Neural crest cell (in vitro differentiated cells): ENCODE data around the gene ELOVL1. TPM values are rescaled to one million over a fixed set of nuclear protein-coding genes. Genes with fewer than 3 reads are reported as not detected.

Source experiments
- DNase-seq: peaks from one replicate; pipeline ENCODE4 v3.0.0; 2021; ENCODE audit warnings: low read depth, mixed read lengths, low spot score
- H3K27ac Mint-ChIP-seq: one replicate; pipeline ENCODE4 v1.8.0; 2021; ENCODE audit warnings: mild to moderate bottlenecking, mixed read lengths; ENCODE audit not compliant: unreplicated experiment
- H3K27me3 Mint-ChIP-seq: 2 replicates; pipeline ENCODE4 v1.8.0; 2021; ENCODE audit warnings: low read depth, mild to moderate bottlenecking, mixed read lengths
- H3K36me3 Mint-ChIP-seq: 2 replicates; pipeline ENCODE4 v1.8.0; 2021; ENCODE audit warnings: low read depth, mild to moderate bottlenecking, mixed read lengths
- H3K4me1 Mint-ChIP-seq: 2 replicates; pipeline ENCODE4 v1.8.0; 2021; ENCODE audit warnings: mixed read lengths
- H3K4me3 Mint-ChIP-seq: one replicate; pipeline ENCODE4 v1.8.0; 2021; ENCODE audit warnings: mild to moderate bottlenecking, mixed read lengths
- H3K9me3 Mint-ChIP-seq: 2 replicates; pipeline ENCODE4 v1.8.0; 2021; ENCODE audit warnings: mixed read lengths
- total RNA-seq: library from RNA; stranded (reverse); gene quantifications from 2 replicates; pipeline ENCODE4 v1.2.1, GENCODE V29; 2021
- TF ChIP-seq, protein P1 (sequence below): fragments of 200-600 bp; sonication (generic); conservative IDR thresholded peaks from 2 replicates; pipeline ENCODE4 v1.5.0; 2021; ENCODE audit warnings: antibody characterized with exemption, mild to moderate bottlenecking

ELOVL1 gene
- total RNA-seq, 1 donor from 2014 or later = 30.8 TPM

DNA sequence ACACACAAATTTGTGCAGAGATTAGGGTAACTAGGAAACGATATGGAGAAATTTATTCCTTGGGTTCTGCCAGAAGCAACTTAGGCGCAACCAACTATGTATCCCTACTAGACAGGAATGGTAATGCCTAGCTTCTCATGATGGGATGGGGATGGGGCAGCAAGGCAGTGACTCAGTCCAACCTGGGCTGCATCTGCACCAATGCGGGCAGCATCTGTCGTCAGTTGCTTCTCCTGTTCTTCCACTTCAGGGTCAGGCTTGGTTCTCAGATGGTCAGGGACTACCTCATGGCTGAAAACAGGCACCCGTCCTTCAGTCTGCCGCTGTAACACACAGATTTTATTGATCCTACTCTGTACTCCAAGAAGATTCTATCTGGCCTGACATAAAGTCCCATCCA, 18.9 kb upstream of the ELOVL1 start:
- Mint-ChIP-seq H3K4me3 (no peak overlapping the region), H3K36me3 (no peaks in the 10 kb centered on the region), H3K27me3 (no peaks in the 10 kb centered on the region), H3K4me1 (peaks cover 39% of the 10 kb centered on the region), H3K27ac (no peak overlapping the region), H3K9me3 (no peaks in the 10 kb centered on the region)
- TF ChIP-seq, protein P1, sequence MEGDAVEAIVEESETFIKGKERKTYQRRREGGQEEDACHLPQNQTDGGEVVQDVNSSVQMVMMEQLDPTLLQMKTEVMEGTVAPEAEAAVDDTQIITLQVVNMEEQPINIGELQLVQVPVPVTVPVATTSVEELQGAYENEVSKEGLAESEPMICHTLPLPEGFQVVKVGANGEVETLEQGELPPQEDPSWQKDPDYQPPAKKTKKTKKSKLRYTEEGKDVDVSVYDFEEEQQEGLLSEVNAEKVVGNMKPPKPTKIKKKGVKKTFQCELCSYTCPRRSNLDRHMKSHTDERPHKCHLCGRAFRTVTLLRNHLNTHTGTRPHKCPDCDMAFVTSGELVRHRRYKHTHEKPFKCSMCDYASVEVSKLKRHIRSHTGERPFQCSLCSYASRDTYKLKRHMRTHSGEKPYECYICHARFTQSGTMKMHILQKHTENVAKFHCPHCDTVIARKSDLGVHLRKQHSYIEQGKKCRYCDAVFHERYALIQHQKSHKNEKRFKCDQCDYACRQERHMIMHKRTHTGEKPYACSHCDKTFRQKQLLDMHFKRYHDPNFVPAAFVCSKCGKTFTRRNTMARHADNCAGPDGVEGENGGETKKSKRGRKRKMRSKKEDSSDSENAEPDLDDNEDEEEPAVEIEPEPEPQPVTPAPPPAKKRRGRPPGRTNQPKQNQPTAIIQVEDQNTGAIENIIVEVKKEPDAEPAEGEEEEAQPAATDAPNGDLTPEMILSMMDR = no peak
- no peak for DNase-seq

DNA sequence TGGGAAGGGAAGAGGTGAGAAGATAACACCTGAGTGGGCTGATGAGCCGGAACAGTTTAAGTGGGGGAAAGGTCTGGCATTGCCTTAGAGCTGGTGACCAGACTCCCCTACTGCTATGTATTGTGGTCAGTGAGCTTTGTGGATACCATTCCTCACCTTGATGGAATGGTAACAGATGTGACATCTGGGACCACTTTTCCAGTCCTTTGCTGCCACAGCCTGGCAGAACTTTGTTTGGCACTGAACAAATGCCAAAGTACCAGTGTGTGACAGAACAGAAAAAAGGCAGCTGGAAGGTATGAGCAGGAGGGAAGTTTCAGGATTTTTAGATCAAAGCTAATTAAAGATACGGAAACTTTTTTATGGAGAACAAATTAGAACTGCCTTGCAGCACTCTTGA, 15.6 kb upstream of the ELOVL1 start:
- H3K36me3 Mint-ChIP-seq = peaks cover 5% of the 10 kb centered on the region
- no peak overlapping the region for H3K4me3 Mint-ChIP-seq
- peaks cover 38% of the 10 kb centered on the region for H3K4me1 Mint-ChIP-seq
- no peaks in the 10 kb centered on the region for H3K9me3 Mint-ChIP-seq
- no peaks in the 10 kb centered on the region for H3K27me3 Mint-ChIP-seq
- H3K27ac Mint-ChIP-seq = peak overlapping the region; percentile 38
- no peak for DNase-seq
- TF ChIP-seq, protein P1 = peak; percentile 25

DNA sequence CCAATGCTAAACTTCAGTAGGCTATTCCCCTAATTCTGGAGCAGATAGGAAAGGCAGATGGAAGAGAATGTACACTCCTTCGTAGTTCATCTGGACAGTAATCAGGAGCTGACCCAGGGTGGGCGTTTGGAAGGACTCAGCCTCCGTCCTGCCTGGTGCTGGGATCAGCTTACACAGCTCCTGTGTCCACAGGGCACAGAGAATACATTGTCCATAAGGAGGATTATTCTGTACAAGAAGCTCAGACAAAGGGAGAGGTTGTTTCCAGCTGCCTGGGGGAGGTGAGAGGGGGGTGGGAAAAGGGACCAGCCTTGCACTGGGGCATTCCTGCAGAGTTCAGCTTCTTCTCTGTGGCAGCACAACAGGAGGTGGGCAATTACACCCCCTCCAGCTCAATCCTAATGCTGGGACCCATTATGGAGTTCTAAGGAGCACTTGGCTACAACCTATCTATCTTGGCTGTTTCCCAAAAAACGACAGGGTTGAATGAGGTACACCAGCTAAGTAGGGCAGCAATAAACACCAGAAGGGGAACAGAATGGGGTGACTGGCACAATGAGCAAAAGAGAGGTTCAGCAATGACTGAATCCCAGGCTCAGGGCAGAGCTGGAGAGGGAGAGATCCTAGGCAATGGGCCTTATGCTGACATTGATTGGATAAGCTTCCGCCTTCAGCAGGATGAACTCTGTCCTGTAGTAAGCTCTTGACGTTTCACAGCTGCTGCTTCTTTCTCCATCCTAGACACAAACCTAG, 14.4 kb upstream of the ELOVL1 start:
- peak; percentile 28 for DNase-seq
- Mint-ChIP-seq H3K27me3 (no peaks in the 10 kb centered on the region), H3K27ac (peak overlapping the region; percentile 95), H3K9me3 (no peaks in the 10 kb centered on the region), H3K4me3 (peak overlapping the region; percentile 80), H3K4me1 (peaks cover 46% of the 10 kb centered on the region), H3K36me3 (peaks cover 5% of the 10 kb centered on the region)
- TF ChIP-seq, protein P1 = no peak

DNA sequence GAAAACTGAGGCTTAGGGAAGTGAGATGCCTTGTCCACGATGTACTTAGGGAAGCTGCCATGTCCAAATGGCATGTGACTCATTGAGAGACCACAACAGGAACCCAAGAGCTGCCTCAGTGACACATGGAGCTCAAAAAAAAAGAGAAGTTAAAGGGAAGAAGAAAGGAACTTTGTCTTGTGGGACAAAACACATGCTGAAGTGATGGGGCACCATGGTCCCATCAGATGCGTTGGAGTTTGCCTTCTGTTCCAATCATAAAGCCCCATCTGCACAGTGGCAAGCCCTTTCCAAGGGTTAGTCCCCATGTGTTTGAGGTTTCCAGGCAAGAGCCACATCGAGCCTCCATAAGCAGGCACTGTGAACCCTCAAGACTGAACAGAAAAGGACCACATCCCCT, 13.8 kb upstream of the ELOVL1 start:
- no peak for DNase-seq
- peaks cover 5% of the 10 kb centered on the region for H3K36me3 Mint-ChIP-seq
- peaks cover 52% of the 10 kb centered on the region for H3K4me1 Mint-ChIP-seq
- H3K9me3 Mint-ChIP-seq = no peaks in the 10 kb centered on the region
- peak overlapping the region; percentile 95 for H3K27ac Mint-ChIP-seq
- H3K4me3 Mint-ChIP-seq = peak overlapping the region; percentile 80
- TF ChIP-seq, protein P1 = no peak
- no peaks in the 10 kb centered on the region for H3K27me3 Mint-ChIP-seq

DNA sequence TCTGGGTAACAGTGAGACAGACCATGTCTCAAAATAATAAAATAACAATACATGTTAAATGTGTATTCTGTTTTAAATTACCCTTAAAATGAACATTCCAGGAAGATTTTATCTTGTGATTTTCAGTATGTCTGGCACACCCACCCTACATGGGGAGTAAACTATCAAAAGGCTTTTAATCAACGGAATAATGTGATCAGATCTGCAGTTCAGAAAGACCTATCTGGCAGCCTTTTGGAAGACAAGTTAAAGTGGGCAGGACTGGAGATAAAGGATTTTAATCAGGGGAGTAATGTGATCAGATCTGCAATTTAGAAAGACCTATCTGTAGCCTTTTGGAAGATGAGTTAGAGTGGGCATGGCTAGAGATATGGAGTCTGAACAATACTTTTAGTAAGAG, 11.7 kb upstream of the ELOVL1 start:
- H3K9me3 Mint-ChIP-seq = no peaks in the 10 kb centered on the region

More for the DNA sequence above, 11.7 kb upstream of the ELOVL1 start:
- Mint-ChIP-seq H3K27ac (peak overlapping the region; percentile 35), H3K4me1 (peaks cover 55% of the 10 kb centered on the region), H3K36me3 (peaks cover 5% of the 10 kb centered on the region), H3K4me3 (peak overlapping the region; percentile 10), H3K27me3 (no peaks in the 10 kb centered on the region)
- TF ChIP-seq, protein P1 = no peak
- DNase-seq = no peak
